ENCODE results near the gene GNAI2. TPM values are rescaled to one million over a fixed set of nuclear protein-coding genes. Genes with fewer than 3 reads are reported as not detected.

The GNAI2 gene
- total and polyA plus RNA-seq, 2 donors (not counting 3 experiments of a cell fraction or from before 2014, with no cell fraction given) = 767 to 1,875 TPM

DNA sequence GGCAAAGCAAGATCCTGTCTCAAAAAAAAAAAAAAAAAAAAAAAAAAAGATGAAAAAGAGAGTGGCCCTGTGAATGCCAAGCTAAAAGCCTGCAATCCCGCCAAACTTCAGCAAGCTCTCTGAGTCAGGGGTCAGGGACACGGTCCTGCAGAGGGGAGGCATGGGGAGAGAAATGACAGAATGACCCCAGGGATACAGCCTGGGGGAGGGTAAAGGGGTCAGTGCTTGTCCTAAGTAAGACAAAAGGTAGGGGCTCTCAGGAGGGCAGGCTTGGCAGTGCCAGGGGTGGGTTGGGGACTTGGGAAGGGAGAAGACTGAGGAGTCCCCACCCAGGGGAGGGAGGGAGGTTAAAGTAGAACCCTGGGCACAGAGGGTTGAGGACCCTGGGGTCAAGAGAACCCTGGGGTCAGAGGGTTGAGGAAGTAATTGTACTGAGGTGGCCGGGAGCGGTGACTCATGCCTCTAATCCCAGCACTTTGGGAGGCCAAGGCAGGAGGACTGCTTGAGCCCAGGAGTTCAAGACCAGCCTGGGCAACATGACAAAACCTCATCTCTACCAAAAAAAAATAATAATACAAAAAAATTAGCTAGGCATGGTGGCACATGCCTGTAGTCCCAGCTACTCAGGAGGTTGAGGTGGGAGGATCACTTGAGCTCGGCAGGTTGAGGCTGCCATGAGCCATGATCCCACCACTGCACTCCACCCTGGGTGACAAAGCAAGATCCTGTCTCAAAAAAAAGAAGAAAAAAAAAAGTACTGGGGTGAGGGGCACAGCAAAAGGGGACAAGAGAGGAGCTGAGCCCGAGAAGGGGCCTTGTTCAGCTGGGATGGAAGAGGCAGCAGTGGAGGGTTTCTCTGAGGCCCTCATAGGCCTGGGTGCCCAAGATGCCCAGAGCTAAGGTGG is 27.7 kb downstream of the GNAI2 start:
- H3K4me3 ChIP-seq (replicated peaks in 1 of 3; ENCODE audit: insufficient read depth in 1 of 3, low read depth in 1 of 3, low read length in 3 of 3) = no peak overlapping the region
- no peak for TF ChIP-seq POLR2AphosphoS5 (IDR thresholded peaks at IDR 0.05; ENCODE audit: insufficient read depth, low read depth, low read length)
- no peak for TF ChIP-seq FOS (IDR thresholded peaks at IDR 0.05; ENCODE audit: borderline replicate concordance, insufficient read depth, low read length)
- TF ChIP-seq GATA2 (IDR thresholded peaks at IDR 0.05; ENCODE audit: insufficient read depth, insufficient read length, low read depth, low read length) = no peak
- TF ChIP-seq MYC (IDR thresholded peaks at IDR 0.05; ENCODE audit: low read depth, low read length) = no peak
- no peak for TF ChIP-seq EZH2 (IDR thresholded peaks at IDR 0.05; ENCODE audit: borderline replicate concordance, low read depth, low read length, severe bottlenecking)
- no peak for TF ChIP-seq JUN (IDR thresholded peaks at IDR 0.05; ENCODE audit: borderline replicate concordance, insufficient read depth, insufficient read length, low read depth)
- no peak for TF ChIP-seq POLR2A (IDR thresholded peaks at IDR 0.05; ENCODE audit: low read depth, low read length)
- no peak for TF ChIP-seq MAX (IDR thresholded peaks at IDR 0.05; ENCODE audit: insufficient read depth, insufficient read length)
- TF ChIP-seq, protein P1, sequence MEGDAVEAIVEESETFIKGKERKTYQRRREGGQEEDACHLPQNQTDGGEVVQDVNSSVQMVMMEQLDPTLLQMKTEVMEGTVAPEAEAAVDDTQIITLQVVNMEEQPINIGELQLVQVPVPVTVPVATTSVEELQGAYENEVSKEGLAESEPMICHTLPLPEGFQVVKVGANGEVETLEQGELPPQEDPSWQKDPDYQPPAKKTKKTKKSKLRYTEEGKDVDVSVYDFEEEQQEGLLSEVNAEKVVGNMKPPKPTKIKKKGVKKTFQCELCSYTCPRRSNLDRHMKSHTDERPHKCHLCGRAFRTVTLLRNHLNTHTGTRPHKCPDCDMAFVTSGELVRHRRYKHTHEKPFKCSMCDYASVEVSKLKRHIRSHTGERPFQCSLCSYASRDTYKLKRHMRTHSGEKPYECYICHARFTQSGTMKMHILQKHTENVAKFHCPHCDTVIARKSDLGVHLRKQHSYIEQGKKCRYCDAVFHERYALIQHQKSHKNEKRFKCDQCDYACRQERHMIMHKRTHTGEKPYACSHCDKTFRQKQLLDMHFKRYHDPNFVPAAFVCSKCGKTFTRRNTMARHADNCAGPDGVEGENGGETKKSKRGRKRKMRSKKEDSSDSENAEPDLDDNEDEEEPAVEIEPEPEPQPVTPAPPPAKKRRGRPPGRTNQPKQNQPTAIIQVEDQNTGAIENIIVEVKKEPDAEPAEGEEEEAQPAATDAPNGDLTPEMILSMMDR (IDR thresholded peaks at IDR 0.05; ENCODE audit: extremely low read depth in 1 of 2, insufficient read depth in 1 of 2, low read depth in 1 of 2, low read length in 2 of 2) = no peak
- no peak overlapping the region for H3K27ac ChIP-seq (ENCODE audit: insufficient read depth, low read depth, low read length)
- H2AFZ ChIP-seq (ENCODE audit: low read depth, low read length) = no peak overlapping the region
- peaks cover 15% of the 10 kb centered on the region for H3K4me1 ChIP-seq (ENCODE audit: control insufficient read depth, extremely low read depth, insufficient read depth, low read length)
- H3K9me1 ChIP-seq (replicated peaks; ENCODE audit: control insufficient read depth, extremely low read depth, insufficient read depth, low read length) = no peaks in the 10 kb centered on the region
- H3K27me3 ChIP-seq (ENCODE audit: control insufficient read depth in 2 of 2, insufficient read depth in 2 of 2, low read length in 2 of 2) = peaks cover 3 to 6% of the 10 kb centered on the region in 2 experiments
- peaks cover 0 to 5% of the 10 kb centered on the region in 2 experiments for H3K36me3 ChIP-seq (ENCODE audit: control insufficient read depth in 2 of 2, extremely low read depth in 1 of 2, insufficient read depth in 2 of 2, low read length in 2 of 2)
- no TSS peak for BruUV-seq (replicated peaks)
- POLR2A ChIA-PET = interaction anchor here (0.6 to 2.4 kb wide), 5 partner anchors 28 to 72 kb away, joined by 3 to 16 read pairs (median 7); partner anchors contain the start of genes GNAI2 and SLC38A3
- DNase-seq (ENCODE audit: low read depth, low spot score) (no peak), FAIRE-seq (no peak)
- no peaks in the 10 kb centered on the region for H3K79me2 ChIP-seq (ENCODE audit: control insufficient read depth, insufficient read depth, low read length)
- H4K20me1 ChIP-seq (replicated peaks; ENCODE audit: control insufficient read depth, extremely low read depth, insufficient read depth, low read length) = no peaks in the 10 kb centered on the region
- CTCF ChIA-PET = interaction anchor here (0.6 to 2.3 kb wide), 9 partner anchors 13 to 82 kb away, joined by 3 to 16 read pairs (median 4); no protein-coding TSS in a partner anchor
- no peak overlapping the region for H3K9ac ChIP-seq (replicated peaks; ENCODE audit: extremely low read depth, insufficient read depth, low read length)
- intact Hi-C loops (cut with micrococcal nuclease) = loop anchor here (10.0 kb wide), 1 partner anchor 139 kb away; no protein-coding TSS in a partner anchor
- dilution Hi-C loops (cut with MboI; ENCODE audit: extremely low pct_ligation_motif_present, low sequenced_read_pairs) = no loop called here
- no peak overlapping the region for H3K4me2 ChIP-seq (ENCODE audit: insufficient read depth, low read length)
- H3K9me3 ChIP-seq (replicated peaks; ENCODE audit: control insufficient read depth, insufficient read depth, low read length) = no peaks in the 10 kb centered on the region

Data from endothelial cell of umbilical vein (primary cell).